HepG2 (cell line): Measurements from ENCODE around the gene MYO5A. TPM values are rescaled to one million over a fixed set of nuclear protein-coding genes. Genes with fewer than 3 reads are reported as not detected.

ENCODE experiments used
- ATAC-seq: fragments of 200-7000 bp; cut with Tn5 transposase; 3 replicates; pipeline ENCODE4 v1.9.1; 2020; ENCODE audit warnings: mild to moderate bottlenecking, moderate library complexity
- BruUV-seq: library from RNA; stranded (reverse); fragments of 400-500 nt; replicated peaks from 2 replicates; lab custom pipeline; 2021; lab: Mats Ljungman, UMichigan
- CTCF ChIA-PET: fragments of 300-600 bp; formaldehyde crosslinking; extraction: SDS; loops from one replicate; lab custom pipeline; 2021; ENCODE audit warnings: low total read pairs, inconsistent platforms, low intra/inter-chr PET ratio; lab: Yijun Ruan, JAX
- POLR2A ChIA-PET: fragments of 350-600 bp; sonication (Branson Sonifier 250); formaldehyde crosslinking; loops from one replicate; lab custom pipeline; 2020; ENCODE audit warnings: antibody characterized with exemption, inconsistent platforms; lab: Yijun Ruan, JAX
- DNase-seq: peaks from one replicate; pipeline ENCODE4 v3.0.0-alpha.2; 2015; ENCODE audit warnings: low spot score
- FAIRE-seq: peaks from 3 replicates; lab custom pipeline; 2011; peaks lifted over from hg19 to GRCh38; lab: Jason Lieb, UNC
- H2AFZ ChIP-seq: one replicate; pipeline ENCODE4 v1.6.1; 2011; ENCODE audit warnings: low read length, inconsistent platforms
- H3K27ac ChIP-seq: fragments of 300-600 bp; 3 replicates; pipeline ENCODE4 v1.8.0; 2011; ENCODE audit warnings: mixed run types, mild to moderate bottlenecking, mixed read lengths, low read length, inconsistent platforms; ENCODE audit not compliant: insufficient read depth; ENCODE audit errors: extremely low read length
- H3K27me3 ChIP-seq, 2 experiments: fragments of 200-600 bp in 1 of 2; 2 replicates in 1 of 2; 3 replicates in 1 of 2; pipeline versions ENCODE4 v1.6.0 to v1.8.0; 2011; ENCODE audit warnings: low read length in 2 of 2, mild to moderate bottlenecking in 2 of 2, moderate library complexity in 2 of 2, inconsistent platforms in 1 of 2; ENCODE audit not compliant: insufficient read depth in 2 of 2, control insufficient read depth in 1 of 2
- H3K36me3 ChIP-seq, 2 experiments: fragments of 200-600 bp in 1 of 2; replicated peaks in 1 of 2; 2 replicates in 1 of 2; 3 replicates in 1 of 2; pipeline versions ENCODE4 v1.5.1 to v1.8.0; 2011; ENCODE audit warnings: low read length in 2 of 2, inconsistent platforms in 1 of 2; ENCODE audit not compliant: insufficient read depth in 2 of 2, control insufficient read depth in 1 of 2
- H3K4me1 ChIP-seq: 2 replicates; pipeline ENCODE4 v1.5.1; 2012; ENCODE audit warnings: low read length, inconsistent platforms; ENCODE audit not compliant: insufficient read depth
- H3K4me2 ChIP-seq: 2 replicates; pipeline ENCODE4 v1.6.0; 2011; ENCODE audit warnings: low read depth, low read length, inconsistent platforms
- H3K4me3 ChIP-seq, 3 experiments: fragments of 200-600 bp in 1 of 3; sonication (generic), shearing (Covaris generic) in 1 of 3; replicated peaks in 1 of 3; 2 replicates each; pipeline ENCODE4 v1.5.1; 2011 to 2016; ENCODE audit warnings: low read length in 3 of 3, inconsistent platforms in 2 of 3, low read depth in 2 of 3, mild to moderate bottlenecking in 2 of 3, control low read depth in 1 of 3, mixed read lengths in 1 of 3; ENCODE audit not compliant: insufficient read depth in 1 of 3
- H3K79me2 ChIP-seq: one replicate; pipeline ENCODE4 v1.6.1; 2011; ENCODE audit warnings: low read length, inconsistent platforms; ENCODE audit not compliant: insufficient read depth
- H3K9ac ChIP-seq: 2 replicates; pipeline ENCODE4 v1.6.0; 2011; ENCODE audit warnings: mild to moderate bottlenecking, low read depth, low read length, inconsistent platforms; ENCODE audit not compliant: insufficient read depth
- H3K9me3 ChIP-seq: 2 replicates; pipeline ENCODE4 v1.5.1; 2012; ENCODE audit warnings: mild to moderate bottlenecking, low read length
- H4K20me1 ChIP-seq: 2 replicates; pipeline ENCODE4 v1.6.0; 2011; ENCODE audit warnings: inconsistent platforms, mild to moderate bottlenecking, low read length, moderate library complexity; ENCODE audit not compliant: insufficient read depth
- FLYWCH1 ChIP-seq: sonication (generic); formaldehyde crosslinking; IDR thresholded peaks from 2 replicates; pipeline ENCODE4 v1.8.1; 2023; ENCODE audit warnings: mild to moderate bottlenecking, missing genetic modification reagents
- MLXIP ChIP-seq: sonication (generic); formaldehyde crosslinking; IDR thresholded peaks from 2 replicates; pipeline ENCODE4 v1.9.0; 2021; ENCODE audit warnings: missing genetic modification reagents, borderline replicate concordance
- NR2F2 ChIP-seq: IDR thresholded peaks from 2 replicates; pipeline ENCODE4 v1.6.1; 2012; ENCODE audit warnings: low read depth, inconsistent platforms, borderline replicate concordance
- PHB2 ChIP-seq: fragments of 450-650 bp; IDR thresholded peaks from 2 replicates; pipeline ENCODE4 v1.6.1; 2018; ENCODE audit not compliant: partially characterized antibody
- SP140L ChIP-seq: sonication (generic); formaldehyde crosslinking; IDR thresholded peaks from 2 replicates; pipeline ENCODE4 v1.4.0; 2020; ENCODE audit warnings: missing genetic modification reagents, borderline replicate concordance
- SUZ12 ChIP-seq: fragments of 150-350 bp; IDR thresholded peaks from 2 replicates; pipeline ENCODE4 v1.6.1; 2014; ENCODE audit warnings: low read depth, low read length
- ZBTB40 ChIP-seq, 2 experiments: fragments of 450-650 bp in 1 of 2; sonication (generic) in 1 of 2; formaldehyde crosslinking in 1 of 2; IDR thresholded peaks; 2 replicates each; pipeline versions ENCODE4 v1.6.1 to v1.8.0; 2016 to 2022; ENCODE audit warnings: antibody characterized with exemption in 1 of 2, mild to moderate bottlenecking in 1 of 2, missing genetic modification reagents in 1 of 2
- ZNF577 ChIP-seq: sonication (generic); formaldehyde crosslinking; IDR thresholded peaks from 2 replicates; pipeline ENCODE4 v1.4.0; 2020; ENCODE audit warnings: mild to moderate bottlenecking, low read depth, missing genetic modification reagents, borderline replicate concordance
- WGBS: methylation state at CpG from one replicate; pipeline ENCODE4 v1.1.6; 2017; ENCODE audit warnings: low lambda C conversion rate; 5-methylcytosine and 5-hydroxymethylcytosine counted together
- in situ Hi-C: cut with HindIII; loops from 2 replicates; pipeline ENCODE4 v1.10.0; 2017; ENCODE audit warnings: low pct_unique_long_range_greater_than_20kb; ENCODE audit not compliant: extremely low pct_ligation_motif_present
- intact Hi-C: fragments of 100-400 bp; cut with micrococcal nuclease; formaldehyde crosslinking; loops from one replicate; pipeline ENCODE4 v1.10.0; 2022; ENCODE audit not compliant: unreplicated experiment
- polyA plus RNA-seq, 8 experiments: library from polyadenylated mRNA; depleted of rRNA in 3 of 8; stranded (reverse) in 7 of 8; unstranded in 1 of 8; fragments of >200 nt; fragmentation: Illumina TruSeq in 4 of 8; extraction: Trizol in 4 of 8; gene quantifications; 2 replicates each; pipeline versions ENCODE4 v1.2.1 to v1.2.3, GENCODE V29; 2011 to 2016; ENCODE audit warnings: low read depth in 4 of 8, missing spikeins in 1 of 8, mixed read lengths in 1 of 8; ENCODE audit not compliant: insufficient read depth in 1 of 8
- total RNA-seq, 5 experiments: library from RNA; depleted of rRNA; stranded (reverse); fragments of >200 nt; fragmentation: Illumina TruSeq; extraction: Trizol; gene quantifications; 2 replicates each; pipeline ENCODE4 v1.2.3, GENCODE V29; 2016; ENCODE audit warnings: low read depth in 1 of 5

Gene MYO5A
- total and polyA plus RNA-seq, 2 of the 13 experiments (the other 11 are each of a cell fraction or from before 2014, with no cell fraction given), result 2.8 to 4.8 TPM

- TF ChIP-seq MLXIP (CRISPR knock-in tag), result no peak
These were observed 179.5 kb downstream of the MYO5A start (continued) for GRCh38 chr15:52349052-52349700.

- Histone ChIP-seq H3K27me3 (no peaks in the 10 kb centered on the region), H3K36me3 (no peaks in the 10 kb centered on the region), H3K27ac (no peak overlapping the region), H3K4me3 (no peak overlapping the region), H3K4me2 (no peak overlapping the region), H3K9ac (no peak overlapping the region), H3K79me2 (no peaks in the 10 kb centered on the region), H3K4me1 (no peaks in the 10 kb centered on the region), H4K20me1 (no peaks in the 10 kb centered on the region), H2AFZ (no peak overlapping the region), H3K9me3 (no peaks in the 10 kb centered on the region)
- ChIA-PET CTCF (no interaction called here), POLR2A (no interaction called here)
- FAIRE-seq, result no peak
- ATAC-seq, result no peak
- no peak for DNase-seq
- BruUV-seq, result no TSS peak
- 95% methylated on average over 5 of the region's 5 CpGs for WGBS
- intact Hi-C loops (no loop called here), in situ Hi-C loops (no loop called here)
- TF ChIP-seq FLYWCH1 (no peak), ZNF577 (CRISPR knock-in tag) (no peak), SUZ12 (no peak), ZBTB40 (IDR thresholded peaks at IDR 0.05) (no peak), ZBTB40 (CRISPR knock-in tag; IDR thresholded peaks at IDR 0.05) (no peak), NR2F2 (no peak), PHB2 (no peak), SP140L (no peak)
These were observed 180.5 kb downstream of the MYO5A start for GRCh38 chr15:52348056-52348745.
